Loucy (cell line): ENCODE results near the gene PNMA6E.

ENCODE experiments used
- CTCF ChIP-seq: fragments of 200-600 bp; sonication (generic); conservative IDR thresholded peaks from 2 replicates; pipeline ENCODE4 v1.5.1; 2014; ENCODE audit warnings: mild to moderate bottlenecking, antibody characterized with exemption, low read length
- EZH2phosphoT487 ChIP-seq: fragments of 200-600 bp; IDR thresholded peaks from 2 replicates; pipeline ENCODE4 v1.6.1; 2018; ENCODE audit warnings: antibody characterized with exemption, mild to moderate bottlenecking, moderate library complexity, borderline replicate concordance

- TF ChIP-seq CTCF, result no peak
- TF ChIP-seq EZH2phosphoT487, result no peak
Observed at GRCh38 chrX:153371256-153371655, 29.9 kb downstream of the PNMA6E start.
